H1 (cell line): ENCODE results near the gene LHX5.
A peak's percentile ranks its signal among the peaks of the same experiment; 100 is the strongest.

Source experiments
- CTCF ChIP-seq, 3 experiments: IDR thresholded peaks; 1 replicate in 2 of 3; 2 replicates in 1 of 3; pipeline versions ENCODE4 v1.5.1 to v1.6.1; 2011; ENCODE audit warnings: low read length in 3 of 3, mild to moderate bottlenecking in 3 of 3, inconsistent platforms in 2 of 3, low read depth in 1 of 3, moderate library complexity in 1 of 3; ENCODE audit not compliant: insufficient read depth in 1 of 3; ENCODE audit errors: control extremely low read depth in 1 of 3
- EZH2 ChIP-seq: fragments of 200-600 bp; sonication (generic); IDR thresholded peaks from 2 replicates; pipeline ENCODE4 v1.7.1; 2012; ENCODE audit warnings: low read depth, mild to moderate bottlenecking, moderate library complexity, low read length, inconsistent platforms; ENCODE audit not compliant: severe bottlenecking
- GTF2F1 ChIP-seq: IDR thresholded peaks from 2 replicates; pipeline ENCODE4 v1.6.1; 2012; ENCODE audit warnings: low read depth, low read length, improper control_type of control experiment, borderline replicate concordance
- JUND ChIP-seq: IDR thresholded peaks from 2 replicates; pipeline ENCODE4 v1.6.1; 2011; ENCODE audit warnings: mild to moderate bottlenecking, improper control_type of control experiment, low read length
- SRF ChIP-seq: IDR thresholded peaks from 2 replicates; pipeline ENCODE4 v1.6.1; 2011; ENCODE audit warnings: mild to moderate bottlenecking, low read depth, low read length, moderate library complexity
- SUZ12 ChIP-seq: fragments of 200-600 bp; sonication (generic); IDR thresholded peaks from 2 replicates; pipeline ENCODE4 v1.6.1; 2012; ENCODE audit warnings: mild to moderate bottlenecking, inconsistent platforms, low read length, moderate library complexity, mixed read lengths
- ZNF274 ChIP-seq: IDR thresholded peaks from 2 replicates; pipeline ENCODE4 v1.7.0; 2012; ENCODE audit warnings: low read length, borderline replicate concordance; ENCODE audit errors: extremely low read depth

DNA sequence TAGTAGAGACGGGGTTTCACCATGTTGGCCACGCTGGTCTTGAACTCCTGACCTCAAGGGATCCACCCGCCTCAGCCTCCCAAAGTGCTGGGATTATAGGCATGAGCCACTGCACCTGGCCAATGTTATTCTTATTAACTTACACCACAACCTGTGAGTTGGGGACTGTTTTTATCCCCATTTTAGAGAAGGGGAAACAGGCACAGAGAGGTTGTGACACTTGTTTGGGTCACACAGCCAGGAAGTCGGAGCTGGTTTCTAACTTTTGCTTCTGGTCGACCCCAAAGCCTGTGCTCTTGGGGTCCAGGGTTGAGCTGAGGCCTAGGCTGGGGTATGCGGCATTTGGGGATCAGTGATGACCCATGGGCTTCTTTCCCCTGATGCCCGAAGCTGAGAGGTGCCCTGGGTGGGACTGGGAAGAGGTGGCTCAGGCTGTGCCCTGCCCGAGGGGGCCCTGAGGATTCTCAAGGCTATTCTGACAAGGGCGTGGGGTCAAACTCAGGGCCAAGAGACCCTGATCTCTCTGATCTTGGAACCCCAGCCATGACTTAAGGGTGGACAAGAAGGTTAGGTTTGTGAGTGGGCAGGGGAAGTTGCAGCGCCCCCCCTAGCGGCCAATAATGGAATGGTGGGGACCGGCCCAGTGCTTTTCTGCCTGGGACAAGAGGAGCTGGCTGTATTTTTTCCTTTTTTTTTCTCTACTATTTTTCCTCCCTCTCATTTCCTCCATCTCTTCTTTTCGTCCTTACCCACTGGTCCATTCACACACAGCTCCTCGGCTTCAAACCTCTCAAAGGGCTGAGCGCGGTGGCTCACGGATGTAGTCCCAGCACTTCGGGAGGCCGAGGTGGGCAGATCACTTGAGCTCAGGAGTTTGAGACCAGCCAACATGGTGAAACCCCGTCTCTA is 46.5 kb downstream of the LHX5 start:
- TF ChIP-seq JUND: no peak
- TF ChIP-seq ZNF274: no peak
- no peak for TF ChIP-seq EZH2
- peak; percentile 74 to 85 (median 81) for TF ChIP-seq CTCF (IDR thresholded peaks at IDR 0.05; ENCODE audit: control extremely low read depth in 1 of 3, insufficient read depth in 1 of 3, low read depth in 1 of 3, low read length in 3 of 3)
- TF ChIP-seq GTF2F1: no peak
- no peak for TF ChIP-seq SRF
- no peak for TF ChIP-seq SUZ12
